Erythroblast (primary cell): ENCODE data around the gene B3GNT2.
"Not testable (repeated sequence)": the region's sequence is repeated elsewhere in the genome, so short reads cannot be mapped to it uniquely, and the experiment has no call there.

Experiments
- DNase-seq, 2 experiments: peaks; one replicate each; lab custom pipeline; 2025; lab: John Stamatoyannopoulos, UW
- GATA1 ChIP-seq: IDR thresholded peaks from 2 replicates; pipeline ENCODE4 v1.6.1; 2011; ENCODE audit warnings: low read depth, mild to moderate bottlenecking, control low read depth, low read length, moderate library complexity
- POLR2A ChIP-seq: IDR thresholded peaks from 2 replicates; pipeline ENCODE4 v1.6.1; 2011; ENCODE audit warnings: mild to moderate bottlenecking, low read length

The B3GNT2 gene

GRCh38 chr2:62195421-62196277 is at the start of gene B3GNT2:
B3GNT2 (plus strand) TSS chr2:62196115; CDS start chr2:62222221, 26,106 bp downstream.
- TF ChIP-seq POLR2A (peak; percentile 79), GATA1 (no peak)
- DNase-seq = peak; percentile 86 to 93

GRCh38 chr2:62146790-62147189 is 49.1 kb upstream of the B3GNT2 start:
- DNase-seq = not testable (repeated sequence)

DNA sequence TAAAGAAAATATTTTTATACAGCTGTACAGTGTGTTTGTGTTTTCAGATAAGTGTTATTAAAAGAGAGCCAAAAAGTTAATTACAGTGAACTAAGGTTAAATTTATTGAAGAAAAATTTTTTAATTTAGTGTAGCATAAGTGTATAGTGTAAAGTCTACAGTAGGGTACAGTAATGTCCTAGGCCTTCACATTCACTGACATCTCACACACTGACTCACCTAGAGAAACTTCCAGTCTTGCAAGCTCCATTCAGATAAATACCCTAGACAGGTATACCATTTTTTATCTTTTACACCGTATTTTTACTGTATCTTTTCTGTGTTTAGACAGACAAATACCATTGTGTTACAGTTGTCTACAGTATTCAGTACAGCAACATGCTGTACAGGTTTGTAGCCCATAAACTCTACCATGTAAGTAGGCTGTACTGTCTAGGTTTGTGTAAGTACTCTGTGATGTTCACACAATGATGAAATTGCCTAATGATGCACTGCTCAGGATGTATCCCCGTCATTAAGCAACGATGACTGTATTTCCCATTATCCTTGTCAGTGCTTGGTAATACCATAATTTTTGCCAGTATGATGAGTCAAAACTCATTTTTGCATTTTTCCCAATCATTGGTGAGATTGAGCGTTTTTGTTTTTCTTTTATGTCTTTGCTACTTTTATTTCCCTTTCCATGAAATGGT is 48.2 kb upstream of the B3GNT2 start:
- DNase-seq = no peak
- TF ChIP-seq GATA1 = no peak
- TF ChIP-seq POLR2A = no peak

- no peak for TF ChIP-seq GATA1
- TF ChIP-seq POLR2A = no peak
- DNase-seq = peak; percentile 9 to 36
These were observed 46.2 kb upstream of the B3GNT2 start for GRCh38 chr2:62149708-62150107.

DNA sequence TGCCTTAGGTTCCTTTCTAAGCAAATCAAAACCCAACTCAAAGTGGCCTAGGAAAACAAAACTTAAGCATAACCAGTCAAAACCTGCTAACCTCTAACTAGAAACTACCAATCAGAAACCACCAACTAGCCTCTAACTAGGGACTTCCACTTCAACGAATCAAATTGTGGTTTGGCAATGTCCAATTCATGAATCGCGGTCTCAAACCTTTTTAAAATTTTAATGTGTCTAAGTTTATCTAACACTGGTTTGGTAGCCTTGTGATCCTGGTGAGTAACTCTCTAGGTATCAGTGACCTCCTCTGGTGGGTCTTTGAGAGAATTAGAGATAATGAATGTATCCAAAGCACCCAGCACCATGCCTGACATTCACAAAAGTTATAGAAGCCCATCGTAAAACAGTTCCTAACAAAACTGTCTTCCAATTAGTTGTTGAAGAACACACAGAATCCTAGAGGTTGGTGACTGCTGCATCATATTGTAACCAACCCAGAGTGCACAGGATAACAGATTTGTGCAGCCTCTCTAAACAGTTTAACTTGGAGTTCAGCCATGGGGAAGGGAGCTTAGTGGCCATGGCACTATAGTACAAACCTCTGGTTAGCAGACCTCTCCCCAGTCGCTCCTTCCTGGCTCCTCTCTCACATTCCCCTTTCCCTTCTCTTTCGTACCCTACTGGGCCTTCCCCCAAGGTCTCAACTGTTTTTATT is 45.2 kb upstream of the B3GNT2 start:
- DNase-seq = no peak
- TF ChIP-seq GATA1 (no peak), POLR2A (no peak)

GRCh38 chr2:62151306-62151638 is 44.6 kb upstream of the B3GNT2 start:
- DNase-seq = no peak
- TF ChIP-seq POLR2A (no peak), GATA1 (no peak)

DNA sequence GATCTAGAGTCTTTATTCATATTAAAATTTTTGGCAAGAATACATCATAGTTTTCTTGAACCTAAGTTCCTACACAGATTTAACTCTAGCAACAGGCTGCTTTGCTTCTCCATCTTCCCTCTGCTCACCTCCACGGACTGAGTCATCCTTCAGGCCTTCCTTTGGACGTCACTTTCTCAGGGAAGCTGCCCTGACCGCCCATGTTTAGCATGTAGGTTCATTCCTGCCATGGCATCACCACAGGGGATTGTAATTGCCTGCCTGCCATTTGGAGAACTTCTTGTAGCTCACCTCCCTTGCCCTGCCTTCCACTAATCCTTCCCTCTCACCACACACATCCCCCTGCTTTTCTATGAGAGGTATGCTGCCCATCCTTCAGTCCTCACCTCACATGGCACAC is 43.9 kb upstream of the B3GNT2 start:
- TF ChIP-seq GATA1 (no peak), POLR2A (no peak)
- no peak for DNase-seq

GRCh38 chr2:62156861-62157496 is 38.9 kb upstream of the B3GNT2 start:
- TF ChIP-seq POLR2A = no peak
- no peak for TF ChIP-seq GATA1
- DNase-seq = no peak

DNA sequence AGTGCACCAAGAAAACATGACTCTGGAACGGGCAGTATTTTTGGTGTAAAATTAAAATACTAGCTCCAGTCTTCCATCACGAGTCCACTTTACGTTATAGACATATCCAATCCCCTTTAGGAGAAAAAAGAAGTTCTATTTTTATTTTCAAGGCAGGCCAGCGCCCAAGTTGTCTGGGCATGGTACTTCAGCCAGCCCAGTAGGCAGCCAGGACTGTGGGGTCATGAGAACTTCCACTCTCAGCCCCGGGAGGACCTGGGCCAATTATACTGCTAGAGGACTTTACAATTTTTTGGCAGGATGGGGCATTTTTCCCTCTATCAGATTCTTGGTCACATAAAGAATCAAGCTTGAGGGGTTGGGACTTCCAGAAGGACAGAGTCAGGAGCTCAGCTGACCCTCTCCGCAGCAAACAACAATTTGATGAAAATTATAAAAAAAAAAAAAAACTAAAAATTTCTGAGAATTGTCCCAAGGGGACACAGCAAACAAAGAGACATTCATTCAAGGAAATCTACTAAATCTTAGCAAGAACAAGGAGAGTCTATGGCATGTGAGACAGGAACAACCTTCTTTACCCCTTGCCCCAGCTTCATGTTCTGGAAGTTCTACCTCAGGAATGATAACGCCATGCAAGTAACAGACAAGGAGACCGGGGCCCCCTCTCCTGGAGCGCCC is 37.3 kb upstream of the B3GNT2 start:
- no peak for DNase-seq
- TF ChIP-seq POLR2A (no peak), GATA1 (no peak)

DNA sequence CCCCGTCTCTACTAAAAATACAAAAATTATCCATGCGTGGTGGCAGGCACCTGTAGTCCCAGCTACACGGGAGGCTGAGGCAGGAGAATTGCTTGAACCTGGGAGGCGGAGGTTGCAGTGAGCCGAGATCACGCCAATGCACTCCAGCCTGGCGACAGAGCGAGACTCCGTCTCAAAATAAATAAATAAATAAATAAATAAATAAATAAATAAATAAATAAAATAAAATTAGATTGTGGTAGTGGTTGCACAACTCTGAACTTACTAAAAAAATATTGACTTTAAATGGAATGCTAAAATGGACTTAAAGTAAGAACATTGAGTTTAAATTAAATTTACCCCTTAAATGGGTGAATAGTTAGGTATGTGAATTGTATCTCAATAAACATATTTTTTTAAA is 35.2 kb upstream of the B3GNT2 start:
- DNase-seq = not testable (repeated sequence)

- TF ChIP-seq GATA1 = no peak
- no peak for TF ChIP-seq POLR2A
- DNase-seq = no peak
These were observed 32.6 kb upstream of the B3GNT2 start for GRCh38 chr2:62163106-62163831.

- no peak for DNase-seq
- TF ChIP-seq GATA1 = no peak
- TF ChIP-seq POLR2A = no peak
These were observed 32.1 kb upstream of the B3GNT2 start for GRCh38 chr2:62163834-62164233.

GRCh38 chr2:62175728-62176127 is 20.2 kb upstream of the B3GNT2 start:
- DNase-seq = peak in 1 of 2 experiments; percentile 19
- TF ChIP-seq GATA1 = no peak
